GM19193 (cell line): ENCODE measurements around the gene GLCE.

Experiments
- POLR2A ChIP-seq: IDR thresholded peaks from 4 replicates; pipeline ENCODE4 v1.6.1; 2011; ENCODE audit not compliant: insufficient read depth, insufficient read length; ENCODE audit errors: extremely low read depth

Gene GLCE

DNA sequence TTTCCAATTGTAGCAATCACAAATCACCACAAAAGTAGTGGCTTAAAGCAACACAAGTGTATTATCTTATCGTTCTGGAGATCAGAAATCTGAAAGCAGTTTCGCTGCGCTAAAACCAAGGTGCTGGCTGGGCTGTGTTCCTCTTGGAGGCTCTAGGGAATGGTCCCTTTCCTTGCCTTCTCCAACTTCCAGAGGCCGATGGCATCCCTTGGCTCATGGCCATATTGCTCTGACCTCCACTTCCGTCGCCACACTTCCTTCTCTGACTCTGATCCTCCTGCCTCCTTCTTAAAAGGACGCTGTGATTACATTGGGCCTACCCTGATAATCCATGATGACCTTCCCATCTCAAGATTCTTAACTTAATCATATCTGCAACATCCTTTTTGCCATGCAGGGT lies 127.6 kb downstream of the GLCE start:
- TF ChIP-seq POLR2A, result no peak

DNA sequence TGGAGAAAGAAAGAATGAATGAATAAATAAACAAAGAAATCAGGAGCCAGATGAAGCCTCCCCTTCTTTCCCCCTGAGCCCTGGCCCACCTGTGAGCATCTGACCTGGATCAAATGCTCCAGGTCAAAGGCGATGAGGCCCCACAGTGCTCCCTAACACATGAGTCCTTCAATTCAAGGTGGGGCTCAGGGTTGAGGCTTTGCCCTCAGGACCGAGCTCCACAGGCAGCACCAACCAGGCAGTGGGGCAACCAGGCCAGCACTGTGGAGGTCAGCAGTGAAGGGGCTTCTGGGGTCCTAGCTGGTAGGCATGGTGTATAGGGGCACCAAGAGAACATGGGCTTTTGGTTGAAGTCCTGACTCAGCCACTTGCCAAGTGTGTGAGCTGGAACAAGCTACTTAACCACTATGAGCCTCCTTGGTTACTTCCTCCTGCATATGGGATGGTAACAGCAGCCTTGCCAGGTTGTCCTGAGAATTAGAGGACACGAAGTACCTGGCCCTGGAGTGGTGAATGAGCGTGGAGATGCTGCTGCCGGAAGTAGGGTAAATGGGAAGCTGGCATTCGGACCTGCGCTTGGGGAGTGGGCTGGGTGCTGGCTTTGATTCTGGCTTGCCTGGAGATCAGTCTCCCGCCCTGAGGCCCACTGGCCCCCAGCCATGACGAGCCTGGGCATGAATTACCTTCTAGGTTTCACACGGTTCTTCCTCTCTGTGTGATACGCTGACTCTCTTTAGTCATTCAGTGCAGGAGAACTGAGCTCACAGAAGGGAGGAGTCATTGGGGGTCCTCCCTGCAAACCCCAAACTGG lies 128.3 kb downstream of the GLCE start:
- no peak for TF ChIP-seq POLR2A

DNA sequence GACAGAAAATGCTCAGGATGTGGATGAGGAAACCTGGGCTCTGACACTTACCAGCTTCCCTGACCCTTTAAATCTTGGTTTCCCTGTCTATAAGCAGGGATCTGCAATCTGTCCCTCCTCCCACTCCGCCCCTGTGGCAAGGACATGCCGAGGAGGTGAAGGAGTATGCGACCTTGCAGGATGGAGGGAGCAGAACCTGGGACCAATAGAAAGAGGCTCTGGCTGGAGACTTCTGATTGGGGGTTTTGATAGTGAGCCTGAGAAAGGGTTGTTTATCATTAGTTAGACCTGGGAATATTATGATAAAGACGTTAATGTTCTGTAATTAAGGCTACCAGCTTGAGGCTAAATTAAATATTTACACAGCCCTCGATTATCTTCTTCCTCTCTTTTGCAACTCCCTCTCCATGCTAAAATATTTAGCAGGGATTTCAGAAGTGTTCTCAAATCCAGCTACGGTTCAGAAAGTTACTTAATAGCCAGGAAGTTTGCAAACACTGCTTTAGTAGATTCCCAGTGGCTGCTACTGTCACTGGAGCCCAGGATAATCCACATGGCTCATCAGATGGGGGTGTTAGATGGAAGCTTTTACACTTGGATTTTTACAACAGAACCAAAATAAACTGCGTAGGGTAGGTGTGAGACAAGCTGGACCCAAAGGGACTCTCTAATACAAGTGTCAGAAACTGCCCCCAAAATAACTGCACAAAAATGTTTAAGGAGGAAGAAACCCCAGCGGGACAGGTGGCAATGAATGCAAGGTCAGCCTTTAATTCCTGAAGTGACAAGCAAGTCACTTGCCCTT lies 129.1 kb downstream of the GLCE start:
- no peak for TF ChIP-seq POLR2A

DNA sequence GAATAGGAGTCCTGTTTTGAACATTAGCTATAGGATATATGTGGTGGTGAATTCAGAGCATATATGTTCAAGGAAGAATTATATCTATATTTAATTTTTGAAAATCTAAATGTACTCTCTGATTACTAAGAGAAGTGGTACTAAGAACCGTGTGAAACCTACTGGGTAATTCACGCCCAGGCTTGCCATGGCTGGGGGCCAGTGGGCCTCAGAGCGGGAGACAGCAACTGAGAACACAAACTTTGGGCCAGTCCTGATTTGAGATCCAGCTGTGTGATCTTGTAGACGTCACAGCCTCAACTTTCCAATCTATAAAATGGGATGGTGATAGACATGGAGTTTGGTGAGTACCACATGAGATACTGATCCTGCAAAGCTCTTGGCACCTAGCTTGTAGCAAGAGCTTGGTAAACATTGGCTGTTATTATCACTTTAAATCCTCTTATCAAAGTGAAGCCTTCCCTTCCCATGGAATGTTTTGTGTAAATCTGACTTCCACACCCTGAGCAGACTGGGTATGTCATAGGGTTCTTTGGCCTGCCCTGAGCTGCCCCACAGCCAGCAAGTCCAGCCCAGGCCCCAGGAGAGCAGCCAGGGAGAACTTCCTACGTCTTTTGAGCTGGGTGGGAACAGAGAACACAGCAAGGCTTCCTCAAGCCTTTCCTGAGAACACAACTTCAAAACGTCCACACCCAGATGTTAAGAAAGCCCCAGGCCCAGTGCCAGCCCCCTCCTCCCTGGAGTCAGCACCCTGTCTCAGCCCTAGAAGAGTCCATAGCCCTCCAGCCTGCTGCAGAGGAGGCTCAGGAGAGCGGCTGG lies 130.1 kb downstream of the GLCE start:
- TF ChIP-seq POLR2A, result no peak

DNA sequence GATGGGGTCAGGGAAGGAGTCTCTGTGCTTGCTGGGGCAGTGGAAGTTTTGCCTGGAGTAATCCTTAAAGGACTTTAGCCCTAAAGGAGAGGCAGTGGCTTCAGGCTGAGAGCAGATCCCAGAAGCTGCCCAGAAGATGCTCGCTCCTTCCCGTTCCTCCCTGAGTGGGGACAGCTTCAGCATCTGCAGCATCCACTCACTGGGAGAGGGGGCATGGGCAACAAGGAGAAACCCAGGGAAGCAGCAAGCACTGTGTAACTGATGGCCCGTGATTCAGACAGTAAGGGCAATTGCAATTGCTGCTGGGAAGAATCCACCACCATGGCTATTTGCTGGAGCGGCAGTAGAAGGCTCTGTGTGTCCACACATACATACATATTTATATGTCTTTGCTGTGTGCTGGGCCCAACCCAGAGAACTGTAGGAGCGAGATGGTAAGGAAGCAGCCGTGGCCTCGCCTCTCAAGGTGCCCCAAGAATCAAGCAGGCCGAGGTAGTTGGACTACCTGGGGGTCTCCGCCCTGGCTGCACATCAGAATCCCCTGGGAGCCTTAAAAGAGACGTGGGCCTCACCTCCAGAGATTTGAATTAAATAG lies 132.5 kb downstream of the GLCE start:
- no peak for TF ChIP-seq POLR2A

DNA sequence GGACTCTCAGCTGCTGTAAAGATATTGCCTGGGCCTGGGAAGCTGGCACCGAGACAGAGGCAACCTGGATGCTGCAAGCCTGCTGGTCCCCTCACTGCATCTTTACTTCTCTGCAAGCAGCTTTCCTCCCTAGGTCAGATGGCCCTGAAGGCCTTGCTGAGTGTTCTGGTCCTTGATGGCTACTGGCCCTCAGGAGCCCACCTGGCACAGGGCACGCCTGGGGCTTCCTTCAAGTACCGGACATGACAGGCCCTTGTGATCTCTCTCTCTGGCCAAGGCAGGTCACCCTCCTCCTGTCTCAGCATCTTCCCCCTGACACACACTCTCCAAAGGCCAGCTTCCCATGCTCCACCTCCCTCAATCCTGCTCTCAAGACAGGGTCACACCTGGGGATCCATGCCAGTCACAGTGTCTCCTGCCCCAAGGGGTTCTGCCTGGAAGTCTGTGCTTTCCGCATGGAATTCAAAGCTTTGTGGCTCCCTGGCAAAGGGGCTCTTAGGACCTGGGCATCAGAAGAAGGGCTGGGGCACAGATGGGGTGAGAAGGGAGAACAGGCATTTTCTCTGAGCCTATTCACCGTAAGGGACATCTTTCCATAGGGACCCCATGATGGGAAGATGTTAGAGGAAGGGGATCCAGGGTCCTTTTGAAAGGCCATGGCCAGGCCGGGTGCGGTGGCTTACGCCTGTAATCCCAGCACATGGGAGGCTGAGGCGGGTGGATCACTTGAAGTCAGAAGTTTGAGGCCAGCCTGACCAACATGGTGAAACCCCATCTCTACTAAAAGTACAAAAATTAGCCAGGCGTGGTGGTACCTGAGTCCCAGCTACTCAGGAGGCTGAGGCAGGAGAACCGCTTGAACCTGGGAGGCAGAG lies 133.5 kb downstream of the GLCE start:
- no peak for TF ChIP-seq POLR2A

DNA sequence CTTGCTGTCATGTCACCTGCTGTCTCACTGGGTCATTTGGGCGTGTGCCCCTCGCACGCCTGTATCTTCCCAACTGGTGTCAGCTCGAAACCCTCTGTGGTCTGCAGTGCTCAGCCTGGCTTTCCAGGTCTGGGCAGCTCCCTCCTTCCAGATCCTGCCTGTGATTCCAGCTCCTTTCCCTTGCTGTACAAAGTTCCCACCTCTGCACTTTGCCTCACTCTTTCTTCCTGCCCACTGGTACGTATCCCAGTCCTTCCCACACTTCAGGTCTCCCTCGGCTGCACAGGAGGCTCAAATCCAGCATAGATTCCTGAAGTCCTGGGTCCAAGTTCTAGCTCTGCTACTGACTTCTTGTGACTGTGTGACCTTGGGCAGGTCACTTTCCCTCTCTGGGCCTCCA lies 136.2 kb downstream of the GLCE start:
- no peak for TF ChIP-seq POLR2A

DNA sequence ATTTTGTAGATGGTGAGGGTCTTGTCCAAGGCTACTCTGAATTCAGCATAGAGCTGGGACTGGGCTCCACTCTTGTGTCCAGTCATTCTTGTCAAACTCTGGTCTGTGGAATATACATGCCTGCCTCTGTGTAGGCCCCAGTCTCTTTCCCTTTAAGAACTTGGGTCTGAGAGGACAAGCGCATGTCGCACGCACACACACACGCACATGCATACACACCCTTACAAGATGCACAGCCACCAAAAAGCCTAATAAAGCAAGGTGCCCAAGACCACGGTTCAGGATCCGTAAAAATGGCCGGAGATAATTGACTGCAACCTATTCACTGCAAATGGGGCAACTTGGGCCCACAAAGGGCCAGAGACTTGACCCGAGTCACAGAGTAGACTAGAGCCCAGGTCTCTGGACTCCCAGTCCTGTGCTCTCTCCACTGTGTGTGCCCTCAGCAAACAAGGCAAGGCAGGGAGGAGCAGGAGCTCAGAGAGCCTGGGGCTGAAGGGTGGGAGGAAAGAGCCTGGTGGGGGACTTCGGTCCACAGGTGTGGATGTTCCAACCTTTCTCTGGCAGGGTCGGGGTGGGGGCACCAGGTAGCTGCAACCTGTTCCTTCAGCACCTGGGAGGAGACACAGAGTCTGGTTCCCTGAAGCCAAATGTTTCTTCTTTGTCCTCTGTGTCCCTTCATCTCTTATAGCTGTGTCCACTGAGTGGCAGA lies 137.4 kb downstream of the GLCE start:
- no peak for TF ChIP-seq POLR2A

DNA sequence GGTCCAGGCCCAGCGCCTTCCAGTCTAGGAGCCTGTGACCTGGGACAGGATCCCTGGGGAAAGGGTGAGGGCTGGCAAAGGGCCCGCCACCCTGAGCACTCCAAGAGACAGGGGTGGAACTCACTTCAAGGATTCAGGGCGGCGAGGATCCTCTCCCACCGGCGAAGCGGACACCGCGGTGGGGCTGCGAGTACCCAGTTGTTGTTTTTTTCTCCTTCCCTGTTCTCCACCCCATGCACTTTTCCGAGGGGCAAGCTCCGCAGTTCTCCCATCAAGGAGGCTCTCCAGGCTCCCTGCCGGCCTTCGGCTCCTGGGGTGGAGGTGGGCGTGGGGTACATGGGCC lies 137.9 kb downstream of the GLCE start:
- TF ChIP-seq POLR2A, result no peak

DNA sequence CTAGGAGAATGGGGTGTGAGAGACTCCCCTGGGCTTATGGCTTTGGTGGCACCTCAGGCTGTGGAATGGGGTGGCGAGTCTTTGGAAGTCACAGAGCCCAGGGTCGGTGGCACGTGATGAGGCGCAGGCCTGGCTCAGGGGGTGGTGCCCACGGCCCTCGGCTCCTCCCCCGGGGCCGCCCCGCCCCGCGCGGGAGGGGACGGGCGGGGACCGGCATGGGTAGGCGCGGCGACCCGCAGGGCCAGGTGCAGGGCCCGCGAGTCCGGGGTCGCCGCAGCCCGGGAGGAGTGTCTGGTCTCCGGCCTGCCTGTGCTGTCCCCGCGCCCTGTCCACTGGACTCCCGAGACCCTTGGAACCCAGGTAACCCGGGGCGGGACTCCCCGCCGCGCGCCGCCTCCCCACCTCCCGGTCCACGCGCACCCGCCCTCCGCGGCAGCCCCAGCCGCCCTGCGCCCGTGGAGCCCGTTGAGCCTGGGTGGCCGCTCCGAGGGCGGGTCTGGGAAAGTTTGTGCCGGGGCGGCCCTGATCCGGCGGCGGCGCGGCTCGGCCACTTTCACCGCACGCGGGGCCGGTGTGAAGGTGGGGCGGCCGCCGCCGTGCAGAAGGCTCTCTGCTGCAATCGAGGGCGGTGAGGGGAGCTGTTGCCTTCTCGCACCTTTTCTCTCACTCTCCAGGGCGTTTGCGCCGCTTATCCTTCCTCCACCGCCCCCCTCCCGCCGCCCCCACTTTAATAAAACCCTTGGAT lies 138.4 kb downstream of the GLCE start, which contains the start of gene PAQR5:
TSS of gene PAQR5 (plus strand) at position 216 of the 745 bp plus-strand sequence. CDS start 61,169 bp downstream, outside the sequence.
- TF ChIP-seq POLR2A, result no peak

DNA sequence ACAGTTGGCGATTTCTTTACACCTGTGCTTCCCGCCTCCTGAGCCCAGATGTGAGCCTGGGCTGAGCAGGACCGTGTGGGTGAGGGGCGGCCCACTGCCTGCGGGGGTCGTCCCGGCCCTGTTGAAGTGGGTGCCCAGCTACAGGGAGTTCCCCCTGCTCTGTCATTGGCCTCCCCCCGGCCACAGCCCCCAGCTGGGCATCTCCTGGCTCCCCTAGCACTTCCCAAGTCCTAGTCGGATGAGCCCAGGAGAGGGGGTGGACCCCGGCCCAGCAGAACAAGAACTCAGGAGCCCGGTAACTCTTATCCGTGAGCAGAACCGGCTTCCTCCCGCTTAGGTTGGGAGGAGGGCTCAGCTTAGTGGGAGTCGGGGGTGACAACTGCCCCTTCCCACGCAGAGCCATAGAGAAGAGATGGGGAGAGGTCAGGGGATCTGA lies 139.0 kb downstream of the GLCE start:
- TF ChIP-seq POLR2A, result no peak

DNA sequence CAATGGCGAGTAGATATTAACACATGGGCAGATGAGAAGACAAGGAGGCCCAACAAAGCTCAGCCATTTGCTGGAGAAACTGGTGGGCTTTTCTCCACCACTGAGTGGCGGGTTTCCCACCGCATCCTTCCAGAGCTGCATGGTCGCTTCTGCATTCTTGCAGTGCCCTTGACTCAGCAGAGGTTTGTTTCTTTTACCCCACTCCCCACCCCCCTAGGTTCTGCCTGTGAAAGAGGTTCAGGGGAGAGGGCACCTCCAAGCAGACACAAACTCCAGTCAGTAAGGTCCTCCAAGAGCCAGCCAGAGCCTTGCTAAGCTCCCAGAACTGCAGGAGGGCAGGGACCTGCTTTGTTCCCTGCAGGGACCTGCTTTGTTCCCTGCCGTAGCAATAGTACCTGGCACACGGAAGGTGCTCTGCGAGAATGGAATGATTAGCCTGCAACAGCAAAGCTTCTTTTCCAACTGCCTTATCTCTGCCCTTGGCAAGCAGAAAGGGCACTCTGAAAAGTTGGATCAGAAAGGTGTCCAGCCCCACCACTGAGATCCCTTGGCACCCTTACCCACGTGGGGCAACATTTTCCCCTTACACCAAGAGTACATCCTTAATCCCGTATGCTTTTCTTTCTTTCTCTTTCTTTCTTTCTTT lies 139.6 kb downstream of the GLCE start:
- TF ChIP-seq POLR2A, result no peak
